ENCODE data around the gene CHMP2A. TPM values are rescaled to one million over a fixed set of nuclear protein-coding genes. Genes with fewer than 3 reads are reported as not detected.

The CHMP2A gene
- polyA plus RNA-seq, 12 donors = 63.8 to 111 (median 69.9) TPM; not detected in 1

GRCh38 chr19:58558623-58559274 is 3.8 kb upstream of the CHMP2A start:
- peak; percentile 99 for DNase-seq

DNA sequence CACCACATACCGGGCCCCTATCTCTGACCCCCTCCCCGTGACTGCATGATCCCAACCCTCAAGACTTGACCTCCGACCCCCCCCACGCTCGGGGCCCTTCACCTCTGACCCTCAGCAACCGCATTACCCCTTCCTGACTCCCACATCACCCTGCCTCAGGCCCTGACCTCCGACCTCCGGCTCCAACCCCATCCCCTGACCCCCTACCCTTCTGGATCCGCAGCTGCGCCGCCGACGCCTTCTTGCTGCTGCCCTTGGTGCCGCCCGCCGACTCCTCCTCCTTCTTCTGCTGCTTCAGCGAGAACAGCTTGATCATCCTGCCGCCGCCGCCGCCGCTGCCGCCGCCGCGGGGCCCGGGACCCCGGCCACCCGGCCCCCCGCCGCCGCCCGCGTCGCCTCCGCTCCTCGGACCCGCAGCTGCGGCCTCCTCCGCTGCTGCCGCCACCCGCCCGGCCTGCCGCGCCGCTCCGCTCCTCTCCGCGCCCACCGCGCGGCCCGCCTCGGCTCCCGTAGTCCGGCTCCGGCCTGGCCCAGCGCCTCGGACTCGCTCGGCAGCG is 3.2 kb upstream of the CHMP2A start, which contains the start of gene UBE2M:
Gene UBE2M (minus strand): TSS at position 546 of the 557 bp plus-strand sequence. CDS start 230 bp downstream, at position 316.
- DNase-seq = no peak

GRCh38 chr19:58557221-58558065 is 2.5 kb upstream of the CHMP2A start:
- no peak for DNase-seq

DNA sequence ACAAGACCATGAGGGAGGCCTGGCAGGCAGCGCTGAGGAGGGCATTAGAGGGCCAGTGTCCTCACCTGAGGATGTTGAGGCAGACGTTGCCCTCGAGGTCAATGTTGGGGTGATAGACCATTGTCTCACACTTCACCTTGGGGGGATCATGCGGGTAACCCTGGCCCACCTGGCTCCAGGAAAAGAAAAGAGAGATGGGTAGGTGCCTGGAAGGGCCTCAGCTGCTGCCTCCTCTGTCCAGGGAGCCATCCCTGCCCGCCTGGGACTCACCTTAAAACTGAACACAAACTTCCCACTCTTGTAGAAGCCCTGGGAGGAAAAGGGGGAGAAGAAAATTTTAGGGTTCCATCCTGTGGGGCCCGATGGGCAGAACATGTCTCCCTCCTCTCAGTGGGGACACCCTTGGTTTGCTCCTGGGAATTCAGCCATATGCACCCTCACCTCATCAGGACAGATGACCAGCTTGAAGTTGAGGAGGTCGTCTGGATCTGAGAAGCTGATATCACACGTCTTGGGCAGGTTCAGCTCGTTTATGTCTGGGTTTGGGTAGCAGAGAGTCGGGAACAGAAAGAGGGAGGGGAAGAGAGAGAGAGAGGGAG is 1.8 kb upstream of the CHMP2A start:
- DNase-seq = no peak

GRCh38 chr19:58555920-58556621 is 1.2 kb upstream of the CHMP2A start:
- no peak for DNase-seq

- no peak for DNase-seq
Measured at GRCh38 chr19:58555369-58555885, 522 bp upstream of the CHMP2A start.

GRCh38 chr19:58553799-58554493 is 959 bp downstream of the CHMP2A start:
- DNase-seq = no peak

GRCh38 chr19:58552655-58553054 is 2.2 kb downstream of the CHMP2A start:
- DNase-seq = no peak

- no peak for DNase-seq
Measured at GRCh38 chr19:58551577-58552471, 3.1 kb downstream of the CHMP2A start.

DNA sequence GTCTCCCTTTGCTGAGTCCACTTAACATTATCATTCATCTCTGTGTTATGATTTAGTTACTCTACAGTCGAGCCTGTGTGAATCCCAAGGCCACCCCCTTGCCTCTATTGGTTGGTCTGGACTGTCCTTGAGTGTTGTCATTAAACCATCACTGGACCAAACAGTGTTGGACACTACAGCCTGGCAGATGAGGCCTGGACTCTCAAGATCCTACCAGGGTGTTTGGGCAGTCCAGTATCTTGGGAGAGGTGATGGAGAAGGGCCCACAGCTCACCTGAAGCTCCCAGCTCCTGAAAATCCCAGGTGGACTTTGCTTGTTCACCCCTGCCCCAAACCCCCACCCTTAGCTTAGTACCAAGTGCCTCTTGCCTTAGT is 3.8 kb downstream of the CHMP2A start:
- no peak for DNase-seq

DNA sequence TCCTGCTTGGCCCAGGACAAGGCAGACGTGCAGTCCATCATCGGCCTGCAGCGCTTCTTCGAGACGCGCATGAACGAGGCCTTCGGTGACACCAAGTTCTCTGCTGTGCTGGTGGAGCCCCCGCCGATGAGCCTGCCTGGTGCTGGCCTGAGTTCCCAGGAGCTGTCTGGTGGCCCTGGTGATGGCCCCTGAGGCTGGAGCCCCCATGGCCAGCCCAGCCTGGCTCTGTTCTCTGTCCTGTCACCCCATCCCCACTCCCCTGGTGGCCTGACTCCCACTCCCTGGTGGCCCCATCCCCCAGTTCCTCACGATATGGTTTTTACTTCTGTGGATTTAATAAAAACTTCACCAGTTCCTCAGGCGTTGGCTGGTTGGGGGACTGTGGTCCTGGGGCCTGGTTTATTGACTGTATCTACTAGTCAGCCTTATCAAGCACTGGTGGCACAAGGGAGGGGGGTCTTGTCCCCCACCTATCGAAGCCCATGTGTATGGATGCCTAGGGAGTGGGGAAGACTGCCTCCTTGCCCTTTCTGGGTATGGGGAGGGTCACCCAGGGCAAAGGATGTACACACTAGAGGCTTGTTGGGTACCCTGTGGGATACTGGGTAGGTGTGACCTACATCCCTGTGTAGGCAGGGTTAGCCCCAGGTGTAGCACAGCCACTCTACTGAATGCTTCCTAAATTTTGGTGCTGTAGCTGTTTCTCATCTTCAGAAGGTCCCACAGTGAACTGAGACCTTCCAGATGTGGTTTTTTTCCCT is 4.4 kb downstream of the CHMP2A start:
- no peak for DNase-seq

GRCh38 chr19:58549664-58550361 is 5.1 kb downstream of the CHMP2A start:
- no peak for DNase-seq

DNA sequence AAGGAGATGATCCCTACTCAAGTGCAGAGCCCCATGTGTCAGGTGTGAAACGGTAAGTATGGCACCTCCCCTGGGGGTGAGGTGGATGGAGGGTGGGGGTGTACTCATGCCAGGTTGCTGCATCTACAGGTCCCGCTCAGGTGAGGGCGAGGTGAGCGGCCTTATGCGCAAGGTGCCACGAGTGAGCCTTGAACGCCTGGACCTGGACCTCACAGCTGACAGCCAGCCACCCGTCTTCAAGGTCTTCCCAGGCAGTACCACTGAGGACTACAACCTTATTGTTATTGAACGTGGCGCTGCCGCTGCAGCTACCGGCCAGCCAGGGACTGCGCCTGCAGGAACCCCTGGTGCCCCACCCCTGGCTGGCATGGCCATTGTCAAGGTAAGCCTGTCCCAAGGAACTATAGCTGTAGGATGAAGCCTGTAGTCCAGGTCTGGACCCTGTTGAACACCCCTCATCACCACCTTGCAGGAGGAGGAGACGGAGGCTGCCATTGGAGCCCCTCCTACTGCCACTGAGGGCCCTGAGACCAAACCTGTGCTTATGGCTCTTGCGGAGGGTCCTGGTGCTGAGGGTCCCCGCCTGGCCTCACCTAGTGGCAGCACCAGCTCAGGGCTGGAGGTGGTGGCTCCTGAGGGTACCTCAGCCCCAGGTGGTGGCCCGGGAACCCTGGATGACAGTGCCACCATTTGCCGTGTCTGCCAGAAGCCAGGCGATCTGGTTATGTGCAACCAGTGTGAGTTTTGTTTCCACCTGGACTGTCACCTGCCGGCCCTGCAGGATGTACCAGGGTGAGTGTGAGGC is 5.8 kb downstream of the CHMP2A start:
- no peak for DNase-seq

- no peak for DNase-seq
Measured at GRCh38 chr19:58547323-58548312, 7.3 kb downstream of the CHMP2A start.

DNA sequence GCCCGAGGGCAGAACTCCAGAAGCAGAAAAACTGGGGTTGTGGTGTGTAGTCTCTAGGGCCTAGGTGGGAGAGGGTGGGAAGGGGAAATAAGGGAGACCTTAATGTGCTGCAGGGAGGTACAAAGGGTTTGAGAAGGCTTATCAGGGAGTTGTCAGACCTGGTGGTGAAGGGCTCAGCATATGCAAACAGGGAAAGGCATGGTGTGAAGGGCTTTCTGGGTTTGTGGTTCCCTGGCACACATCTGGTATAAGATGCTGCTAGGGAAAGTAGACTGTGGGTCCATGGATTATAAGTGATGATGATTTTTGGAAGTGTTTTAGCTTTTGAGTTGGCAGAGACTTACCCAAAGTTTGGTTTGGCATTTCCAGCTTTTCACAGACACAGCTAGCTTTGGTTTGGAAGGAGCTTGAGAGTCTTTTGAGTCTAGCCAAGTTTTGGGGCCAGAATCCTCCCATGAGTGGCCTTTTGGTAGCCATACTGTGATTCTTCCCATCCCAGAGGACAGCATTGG is 8.8 kb downstream of the CHMP2A start:
- DNase-seq = no peak
